HAP-1 (cell line): ENCODE results near the gene KLC4.
"Not testable (repeated sequence)": the region's sequence is repeated elsewhere in the genome, so short reads cannot be mapped to it uniquely, and the experiment has no call there.

Source experiments
- DNase-seq, 2 experiments: peaks; one replicate each; pipeline ENCODE4 v3.0.0-alpha.2; 2016 to 2020; ENCODE audit warnings: low spot score in 2 of 2
- H3K27me3 ChIP-seq: fragments of 250-450 bp; sonication (Bioruptor Pico); 2 replicates; pipeline ENCODE4 v1.5.1; 2020; ENCODE audit warnings: low read depth, mild to moderate bottlenecking, moderate library complexity
- H3K36me3 ChIP-seq: fragments of 250-450 bp; sonication (Bioruptor Pico); replicated peaks from 2 replicates; pipeline ENCODE4 v1.5.1; 2020; ENCODE audit warnings: mild to moderate bottlenecking
- H3K4me1 ChIP-seq: fragments of 250-450 bp; sonication (Bioruptor Pico); 2 replicates; pipeline ENCODE4 v1.5.1; 2020; ENCODE audit warnings: mild to moderate bottlenecking
- H3K4me3 ChIP-seq: fragments of 250-450 bp; sonication (Bioruptor Pico); 2 replicates; pipeline ENCODE4 v1.5.1; 2020; ENCODE audit warnings: mild to moderate bottlenecking, moderate library complexity
- H3K9me3 ChIP-seq: fragments of 250-450 bp; sonication (Bioruptor Pico); 2 replicates; pipeline ENCODE4 v1.5.1; 2020; ENCODE audit warnings: mild to moderate bottlenecking, moderate library complexity
- in situ Hi-C: fragments of 300-500 bp; cut with MboI; formaldehyde crosslinking; loops from 3 replicates; pipeline ENCODE4 v1.14.3; 2020; ENCODE audit warnings: low sequenced_read_pairs, inconsistent platforms, mixed read lengths

KLC4 gene

DNA sequence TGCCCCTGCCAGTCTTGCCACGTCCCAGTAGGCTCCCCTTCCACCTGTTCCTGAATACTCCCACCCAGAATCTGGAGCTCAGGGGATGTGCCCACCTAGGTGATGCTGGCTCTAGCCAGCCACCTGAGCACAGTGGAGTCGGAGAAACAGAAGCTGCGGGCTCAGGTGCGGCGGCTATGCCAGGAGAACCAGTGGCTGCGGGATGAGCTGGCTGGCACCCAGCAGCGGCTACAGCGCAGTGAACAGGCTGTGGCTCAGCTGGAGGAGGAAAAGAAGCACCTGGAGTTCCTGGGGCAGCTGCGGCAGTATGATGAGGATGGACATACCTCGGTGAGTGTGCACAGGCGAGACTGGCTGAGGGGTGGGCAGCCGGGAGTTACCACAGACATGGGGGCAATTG, 3.4 kb downstream of the KLC4 start:
- H3K4me3 ChIP-seq: no peak overlapping the region
- peaks cover 6% of the 10 kb centered on the region; the same call in 1 of the 2 replicates for H3K4me1 ChIP-seq
- H3K36me3 ChIP-seq: peaks cover 7% of the 10 kb centered on the region; the same call in 1 of the 2 replicates
- DNase-seq: no peak
- H3K27me3 ChIP-seq: no peaks in the 10 kb centered on the region
- in situ Hi-C loops: no loop called here
- no peaks in the 10 kb centered on the region for H3K9me3 ChIP-seq

DNA sequence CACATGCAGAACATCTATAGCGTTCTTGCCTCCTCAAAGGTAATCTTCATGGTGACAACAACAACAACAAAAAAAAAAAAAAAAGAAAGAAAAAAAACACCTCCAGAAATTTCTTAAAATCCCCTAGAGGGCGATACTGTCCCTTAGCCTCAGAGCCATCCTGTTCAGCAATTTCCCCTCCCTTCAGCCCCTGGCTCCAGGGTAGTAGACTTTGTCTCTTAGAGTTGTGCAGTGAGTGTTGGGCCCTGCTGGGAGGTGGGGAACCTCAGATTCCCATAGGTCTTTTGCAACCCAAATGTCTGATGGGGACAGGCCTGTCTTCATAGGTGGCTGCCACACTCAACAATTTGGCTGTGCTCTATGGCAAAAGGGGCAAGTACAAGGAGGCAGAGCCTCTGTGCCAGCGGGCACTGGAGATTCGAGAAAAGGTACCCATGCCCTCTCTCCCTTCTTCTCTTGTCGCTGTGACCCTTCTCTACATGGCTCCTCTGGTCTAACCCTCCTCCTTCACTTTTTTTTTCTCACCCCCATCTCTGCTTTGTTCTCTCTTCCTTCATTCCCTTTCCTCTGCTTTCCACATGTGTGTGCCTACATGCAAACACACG, 10.7 kb downstream of the KLC4 start:
- DNase-seq: peak; percentile 58 to 61
- Histone ChIP-seq H3K36me3 (peaks cover 3% of the 10 kb centered on the region; the same call in 1 of the 2 replicates), H3K4me1 (no peaks in the 10 kb centered on the region), H3K27me3 (no peaks in the 10 kb centered on the region), H3K4me3 (no peak overlapping the region), H3K9me3 (no peaks in the 10 kb centered on the region)
- in situ Hi-C loops: no loop called here

DNA sequence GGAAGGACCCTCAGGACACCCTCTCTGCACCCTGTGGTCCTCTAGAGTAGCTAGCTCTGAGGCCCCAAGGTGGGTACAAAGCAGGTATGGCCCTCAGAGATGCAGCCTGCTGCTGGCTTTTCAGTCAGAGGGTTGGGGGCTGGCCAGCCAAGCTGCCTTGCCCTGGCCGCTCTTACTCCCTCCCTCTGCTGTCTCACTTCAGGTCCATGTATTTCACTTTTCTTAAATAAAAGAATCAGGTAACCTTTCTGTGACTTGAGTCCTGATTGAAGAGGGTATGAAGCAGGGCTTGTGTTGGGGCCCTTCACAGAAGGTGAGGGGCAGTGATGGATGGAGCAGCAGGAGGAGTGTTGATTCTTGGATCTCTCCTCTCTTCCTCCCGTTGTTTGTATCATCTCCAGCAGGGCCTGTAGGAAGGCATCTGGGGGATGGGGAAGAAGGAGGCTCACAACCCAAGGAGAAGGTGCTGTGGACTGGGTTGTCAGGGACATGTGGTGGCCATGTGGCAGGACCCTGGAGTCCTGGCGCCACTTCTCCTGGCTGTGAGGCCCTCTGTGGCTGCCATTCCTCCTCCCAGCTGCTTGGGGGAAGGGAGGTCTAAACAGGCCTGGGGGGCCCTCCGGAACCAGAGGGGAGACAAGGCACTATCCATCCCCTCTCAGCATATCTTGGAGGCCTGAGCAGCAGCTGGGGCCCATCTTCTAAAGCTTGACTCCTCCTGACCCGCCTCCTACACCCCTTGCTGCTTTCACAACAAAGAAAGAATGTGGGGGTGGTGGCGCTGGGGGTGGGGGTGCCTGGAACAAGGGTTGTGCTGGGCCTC, 15.6 kb downstream of the KLC4 start:
- H3K4me1 ChIP-seq: peaks cover 9% of the 10 kb centered on the region
- no peaks in the 10 kb centered on the region for H3K27me3 ChIP-seq
- no peak for DNase-seq
- H3K9me3 ChIP-seq: no peaks in the 10 kb centered on the region
- no peak overlapping the region for H3K4me3 ChIP-seq
- no peaks in the 10 kb centered on the region; the same call in 1 of the 2 replicates for H3K36me3 ChIP-seq
- in situ Hi-C loops: no loop called here

DNA sequence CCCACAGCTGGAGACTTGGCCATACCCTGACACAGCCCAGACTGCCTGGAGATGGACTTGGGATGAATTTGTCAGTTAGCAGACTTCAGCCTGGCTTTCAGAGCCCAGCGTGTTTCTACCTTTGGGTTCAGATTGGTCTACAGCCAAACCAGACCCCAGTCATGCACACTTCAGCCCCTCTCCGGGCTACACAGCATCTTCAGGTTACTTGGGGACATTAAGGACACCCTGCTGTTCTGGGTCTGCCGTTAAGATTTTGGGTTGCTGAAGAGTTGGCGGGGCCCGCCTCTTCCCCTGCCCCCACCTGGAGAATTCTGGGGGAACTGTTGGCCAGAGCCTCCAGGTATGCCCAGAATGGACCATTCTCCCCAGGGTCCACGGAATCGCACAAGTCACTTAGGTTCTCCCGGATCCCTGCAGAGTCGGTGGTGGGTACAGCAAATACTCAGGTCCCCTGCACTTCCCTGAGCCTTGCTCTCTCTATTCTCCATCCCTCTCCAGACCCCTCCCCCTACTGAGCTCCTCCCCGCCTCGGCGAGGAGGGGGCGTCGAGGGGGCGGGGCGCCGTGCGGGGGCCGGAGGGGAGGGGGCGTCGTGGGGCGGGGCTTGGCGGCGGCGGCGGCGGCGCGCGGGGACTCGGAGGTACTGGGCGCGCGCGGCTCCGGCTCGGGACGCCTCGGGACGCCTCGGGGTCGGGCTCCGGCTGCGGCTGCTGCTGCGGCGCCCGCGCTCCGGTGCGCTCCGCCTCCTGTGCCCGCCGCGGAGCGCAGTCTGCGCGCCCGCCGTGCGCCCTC, 16.4 kb downstream of the KLC4 start, which contains the start of gene PTK7:
TSS of gene PTK7 (plus strand) at position 645 of the 794 bp plus-strand sequence. CDS start 175 bp downstream, outside the sequence.
- H3K27me3 ChIP-seq: no peaks in the 10 kb centered on the region
- DNase-seq: peak; percentile 83 to 92
- H3K4me1 ChIP-seq: peaks cover 9% of the 10 kb centered on the region
- no peaks in the 10 kb centered on the region for H3K9me3 ChIP-seq
- in situ Hi-C loops: no loop called here
- no peaks in the 10 kb centered on the region; the same call in 1 of the 2 replicates for H3K36me3 ChIP-seq
- peak within 1 kb of the TSS; percentile 95 for H3K4me3 ChIP-seq

DNA sequence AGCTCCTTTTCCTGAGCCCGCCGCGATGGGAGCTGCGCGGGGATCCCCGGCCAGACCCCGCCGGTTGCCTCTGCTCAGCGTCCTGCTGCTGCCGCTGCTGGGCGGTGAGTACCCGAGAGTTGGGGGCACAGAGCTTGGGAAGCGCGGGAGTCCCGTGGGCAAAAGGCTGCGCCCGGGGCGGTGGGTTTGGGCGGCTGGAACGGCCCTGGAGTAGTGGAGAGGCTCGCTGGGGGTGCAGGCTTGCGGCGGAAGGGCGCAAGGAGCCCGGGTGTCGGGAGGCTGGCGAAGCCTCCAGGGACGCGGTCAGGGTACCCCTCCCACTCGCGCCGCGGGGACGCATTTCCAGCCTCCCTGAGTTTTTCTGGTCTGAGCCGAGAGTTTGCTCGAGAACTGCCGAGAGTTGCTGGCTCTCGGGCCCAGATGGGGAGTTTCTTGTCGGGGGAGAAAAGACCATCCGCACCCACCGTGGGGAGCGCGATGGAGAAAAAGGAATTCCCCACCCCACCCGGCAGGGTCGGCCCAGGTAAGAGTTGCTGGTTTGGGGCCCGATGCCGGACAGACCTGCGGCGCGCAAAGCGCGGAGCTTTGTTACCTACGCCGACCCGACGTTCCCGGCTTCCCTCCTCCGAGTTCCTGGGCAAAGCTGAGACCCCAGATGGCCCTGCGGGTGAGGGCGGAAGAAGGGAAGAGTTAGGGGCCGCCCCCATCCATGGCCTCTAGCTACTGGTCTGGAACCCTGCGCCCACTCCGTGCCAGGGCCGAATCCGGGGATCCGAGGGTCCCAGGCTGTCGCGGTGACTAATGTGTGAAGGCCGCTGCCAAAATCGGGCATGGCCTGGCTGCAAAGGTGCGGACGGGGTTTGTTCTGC, 17.3 kb downstream of the KLC4 start:
- no peaks in the 10 kb centered on the region; the same call in 1 of the 2 replicates for H3K36me3 ChIP-seq
- no peaks in the 10 kb centered on the region for H3K9me3 ChIP-seq
- H3K4me1 ChIP-seq: peaks cover 9% of the 10 kb centered on the region
- H3K27me3 ChIP-seq: no peaks in the 10 kb centered on the region
- in situ Hi-C loops: no loop called here
- H3K4me3 ChIP-seq: peak overlapping the region; percentile 95
- peak; percentile 45 to 69 for DNase-seq

DNA sequence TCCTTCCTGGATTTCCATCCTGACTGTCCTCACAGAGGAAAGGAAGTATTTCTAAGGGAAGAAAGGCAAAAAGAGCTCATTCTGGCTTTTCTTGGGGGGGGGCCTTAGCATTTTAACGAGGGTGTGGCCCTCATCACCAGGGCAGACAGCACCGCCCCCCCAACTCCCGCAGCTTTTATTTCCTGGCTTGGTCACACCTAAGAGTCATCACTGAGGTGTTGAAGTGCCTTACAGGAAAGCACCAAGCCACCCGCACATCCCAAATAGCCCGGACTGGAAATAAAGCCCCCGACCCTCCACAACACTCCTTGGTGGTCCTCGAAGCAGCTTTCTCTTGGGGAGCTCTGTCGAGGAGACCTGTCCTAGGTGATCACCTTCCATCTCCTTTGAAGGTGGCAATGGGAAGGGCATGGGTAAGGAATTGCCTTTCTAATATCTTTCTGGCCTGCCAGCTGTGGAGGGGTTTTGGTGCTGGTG, 17.9 kb downstream of the KLC4 start:
- in situ Hi-C loops: no loop called here
- H3K4me1 ChIP-seq: peaks cover 9% of the 10 kb centered on the region
- DNase-seq: no peak
- no peaks in the 10 kb centered on the region; the same call in 1 of the 2 replicates for H3K36me3 ChIP-seq
- H3K27me3 ChIP-seq: no peaks in the 10 kb centered on the region
- H3K9me3 ChIP-seq: no peaks in the 10 kb centered on the region
- H3K4me3 ChIP-seq: peak overlapping the region; percentile 95

DNA sequence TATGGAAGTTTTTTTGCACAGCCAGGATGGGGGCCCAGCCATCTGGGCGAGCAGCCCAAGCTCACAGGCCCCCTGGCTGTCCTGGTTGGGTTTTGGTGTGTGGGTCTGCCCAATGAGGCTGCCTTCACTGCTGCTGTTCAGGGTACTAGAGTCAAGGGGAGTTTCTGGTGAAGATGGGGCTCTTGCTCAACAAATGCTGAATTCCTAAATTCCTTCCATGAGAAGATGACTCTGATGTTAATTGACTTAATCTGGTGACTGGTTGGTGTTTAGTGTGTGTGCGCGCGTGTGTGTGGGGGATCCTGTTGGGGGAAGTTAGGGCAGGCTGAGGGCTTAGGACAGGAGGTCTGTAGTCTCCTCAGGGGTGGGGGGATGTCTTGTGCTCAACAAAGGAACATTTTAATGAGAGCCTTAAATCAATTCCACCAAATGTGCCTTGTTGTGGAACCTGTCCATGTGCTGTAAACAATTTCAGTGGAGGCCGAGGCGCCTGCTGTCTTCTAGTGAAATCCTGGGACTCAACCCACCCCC, 18.6 kb downstream of the KLC4 start:
- in situ Hi-C loops: no loop called here
- DNase-seq: peak in 1 of 2 experiments; percentile 27
- H3K4me1 ChIP-seq: peaks cover 9% of the 10 kb centered on the region
- H3K36me3 ChIP-seq: no peaks in the 10 kb centered on the region; the same call in 1 of the 2 replicates
- no peaks in the 10 kb centered on the region for H3K9me3 ChIP-seq
- peak overlapping the region; percentile 95 for H3K4me3 ChIP-seq
- no peaks in the 10 kb centered on the region for H3K27me3 ChIP-seq

DNA sequence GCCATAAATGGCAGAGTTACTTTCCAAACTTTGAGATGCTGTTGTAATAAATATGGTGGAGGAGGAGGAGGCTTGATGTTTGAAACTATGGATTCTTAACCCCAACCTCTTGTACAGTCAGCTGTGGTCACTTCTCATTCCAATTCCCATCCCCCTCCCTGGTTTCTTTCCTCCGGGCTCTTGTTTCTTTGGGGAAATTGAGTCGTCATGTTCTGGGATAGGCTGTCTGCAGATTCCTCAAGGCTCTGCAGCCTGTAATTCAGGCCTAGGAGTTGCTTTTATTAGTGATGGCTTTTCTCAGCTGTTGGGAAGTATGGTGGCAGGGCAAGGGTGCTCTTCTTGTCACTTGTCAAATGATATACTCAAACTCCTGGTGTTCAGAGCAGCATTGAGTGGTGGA, 19.3 kb downstream of the KLC4 start:
- H3K4me3 ChIP-seq: no peak overlapping the region
- H3K36me3 ChIP-seq: no peaks in the 10 kb centered on the region; the same call in 1 of the 2 replicates
- peaks cover 9% of the 10 kb centered on the region for H3K4me1 ChIP-seq
- H3K27me3 ChIP-seq: no peaks in the 10 kb centered on the region
- H3K9me3 ChIP-seq: no peaks in the 10 kb centered on the region
- DNase-seq: no peak
- in situ Hi-C loops: no loop called here

DNA sequence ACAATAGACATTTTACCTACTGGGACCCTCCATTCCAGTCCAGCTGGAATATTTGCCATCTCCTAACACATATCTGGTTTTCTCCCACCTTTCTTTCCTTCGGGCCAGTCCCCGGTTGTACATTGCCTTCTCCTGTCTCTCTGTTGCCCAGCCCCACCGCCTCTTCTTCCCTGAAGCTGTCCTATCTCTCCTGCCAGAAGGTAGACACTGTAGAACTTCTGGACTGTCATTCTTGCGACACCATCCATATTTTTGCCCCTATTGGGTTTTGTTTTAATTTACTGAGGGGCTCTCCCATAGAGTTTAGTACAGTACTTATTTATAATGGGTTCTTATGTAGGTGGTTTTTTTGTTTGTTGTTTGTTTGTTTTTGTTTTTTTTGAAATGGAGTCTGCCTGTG, 21.6 kb downstream of the KLC4 start:
- H3K36me3 ChIP-seq: no peaks in the 10 kb centered on the region; the same call in 1 of the 2 replicates
- DNase-seq: no peak
- H3K27me3 ChIP-seq: no peaks in the 10 kb centered on the region
- H3K4me3 ChIP-seq: no peak overlapping the region
- H3K4me1 ChIP-seq: peaks cover 9% of the 10 kb centered on the region
- H3K9me3 ChIP-seq: no peaks in the 10 kb centered on the region
- in situ Hi-C loops: no loop called here

DNA sequence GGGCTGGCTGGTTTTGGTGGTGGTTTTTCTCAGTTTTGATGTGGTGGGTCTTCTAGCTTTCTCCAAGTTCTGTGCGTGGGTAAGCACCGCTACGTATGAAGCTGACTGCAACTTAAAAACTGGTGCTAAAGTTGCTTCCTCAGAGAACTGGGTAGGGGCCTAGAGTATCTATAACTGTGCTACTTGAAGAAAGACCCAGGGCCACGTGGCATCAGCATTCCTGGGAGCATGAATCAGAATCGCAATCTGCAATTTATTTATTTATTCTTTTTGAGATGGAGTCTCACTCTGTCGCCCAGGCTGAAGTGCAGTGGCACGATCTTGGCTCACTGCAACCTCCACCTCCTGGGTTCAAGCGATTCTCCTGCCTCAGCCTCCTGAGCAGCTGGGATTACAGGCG, 22.5 kb downstream of the KLC4 start:
- H3K4me3 ChIP-seq, H3K4me1 ChIP-seq, H3K9me3 ChIP-seq, H3K36me3 ChIP-seq, H3K27me3 ChIP-seq, DNase-seq, in situ Hi-C loops: not testable (repeated sequence)

DNA sequence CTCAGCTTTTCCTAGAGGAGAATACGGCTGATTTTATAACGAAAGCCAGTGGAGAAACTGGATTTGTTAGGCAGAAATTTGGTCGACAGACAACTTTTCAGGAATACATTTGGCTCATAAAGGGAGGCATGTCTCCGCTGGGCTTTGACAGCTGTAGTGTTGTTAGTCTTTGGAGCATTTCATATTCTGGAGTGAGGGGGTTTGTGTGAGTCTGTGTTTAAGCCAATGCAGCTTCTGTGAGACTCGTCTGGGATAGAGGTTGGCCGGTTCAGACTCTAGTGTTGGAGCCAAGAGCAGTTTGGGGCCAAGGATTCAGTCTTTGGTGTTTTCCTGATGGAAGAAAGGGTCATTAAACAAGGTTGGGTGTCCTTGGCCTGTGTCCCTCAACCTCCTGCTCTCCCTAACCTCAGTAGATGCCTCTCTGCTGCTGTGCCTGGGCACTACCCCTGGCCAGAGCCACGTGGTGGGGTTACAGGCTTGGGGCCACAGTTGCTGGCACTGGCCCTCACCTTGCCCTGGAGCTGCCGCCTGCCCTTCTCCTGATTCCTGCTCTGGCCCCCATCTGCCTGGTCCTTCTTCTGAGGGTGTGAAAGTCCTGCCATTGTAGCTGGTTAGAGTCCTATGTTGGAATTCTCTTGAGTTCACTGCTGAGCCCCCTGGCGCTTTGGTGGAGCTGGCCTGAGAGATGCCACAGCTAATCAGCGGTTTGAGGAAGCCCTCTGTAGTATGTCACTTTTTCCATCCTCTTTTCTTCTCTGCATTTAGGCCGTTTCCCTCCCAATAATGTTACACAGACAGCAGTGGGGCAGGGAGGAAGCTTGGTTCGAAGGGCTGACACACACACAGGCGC, 23.6 kb downstream of the KLC4 start:
- Histone ChIP-seq H3K9me3 (no peaks in the 10 kb centered on the region), H3K27me3 (no peaks in the 10 kb centered on the region), H3K4me1 (no peaks in the 10 kb centered on the region; the same call in 1 of the 2 replicates)

More for the DNA sequence above, 23.6 kb downstream of the KLC4 start:
- in situ Hi-C loops: no loop called here
- no peaks in the 10 kb centered on the region for H3K36me3 ChIP-seq
- no peak for DNase-seq
- H3K4me3 ChIP-seq: no peak overlapping the region
